PFSK-1 (cell line): ENCODE results near the gene FAM124B.

Experiments
- FOXP2 ChIP-seq: optimal IDR thresholded peaks from 2 replicates; pipeline ENCODE3; 2011; ENCODE audit warnings: borderline replicate concordance, control low read depth, inconsistent platforms; ENCODE audit not compliant: insufficient read depth; ENCODE audit errors: extremely low read length, extremely low read depth
- POLR2AphosphoS5 ChIP-seq: IDR thresholded peaks from 2 replicates; pipeline ENCODE4 v1.6.1; 2012; ENCODE audit warnings: low read depth, mild to moderate bottlenecking, control low read depth, low read length, moderate library complexity
- REST ChIP-seq, 2 experiments: IDR thresholded peaks; 2 replicates each; pipeline versions ENCODE4 v1.6.1 to v1.8.0; 2011 to 2012; ENCODE audit warnings: low read depth in 2 of 2, low read length in 2 of 2, control low read depth in 1 of 2, inconsistent platforms in 1 of 2, mild to moderate bottlenecking in 1 of 2, moderate library complexity in 1 of 2; ENCODE audit not compliant: insufficient read depth in 1 of 2
- SIN3A ChIP-seq: IDR thresholded peaks from 2 replicates; pipeline ENCODE4 v1.6.1; 2012; ENCODE audit warnings: mild to moderate bottlenecking, low read length, moderate library complexity, borderline replicate concordance; ENCODE audit not compliant: insufficient read depth
- TAF1 ChIP-seq: IDR thresholded peaks from 2 replicates; pipeline ENCODE4 v1.6.1; 2012; ENCODE audit warnings: low read length, control low read depth, borderline replicate concordance; ENCODE audit not compliant: insufficient read depth

FAM124B gene

GRCh38 chr2:224404796-224405195 is 2.9 kb upstream of the FAM124B start:
- TF ChIP-seq POLR2AphosphoS5 (no peak), TAF1 (no peak), SIN3A (no peak), FOXP2 (no peak), REST (IDR thresholded peaks at IDR 0.05; ENCODE audit: insufficient read depth in 1 of 2, low read depth in 2 of 2, low read length in 2 of 2) (no peak)

GRCh38 chr2:224403657-224404056 is 1.8 kb upstream of the FAM124B start:
- TF ChIP-seq SIN3A (no peak), FOXP2 (no peak), POLR2AphosphoS5 (no peak), REST (IDR thresholded peaks at IDR 0.05; ENCODE audit: insufficient read depth in 1 of 2, low read depth in 2 of 2, low read length in 2 of 2) (no peak), TAF1 (no peak)

- TF ChIP-seq POLR2AphosphoS5 = no peak
- TF ChIP-seq REST (IDR thresholded peaks at IDR 0.05; ENCODE audit: insufficient read depth in 1 of 2, low read depth in 2 of 2, low read length in 2 of 2) = no peak
- no peak for TF ChIP-seq FOXP2
- TF ChIP-seq TAF1 = no peak
- TF ChIP-seq SIN3A = no peak
Observed at GRCh38 chr2:224400886-224401632, 848 bp downstream of the FAM124B start.

GRCh38 chr2:224400174-224400810 is 1.6 kb downstream of the FAM124B start:
- TF ChIP-seq REST (IDR thresholded peaks at IDR 0.05; ENCODE audit: insufficient read depth in 1 of 2, low read depth in 2 of 2, low read length in 2 of 2) = no peak
- TF ChIP-seq TAF1 = no peak
- TF ChIP-seq SIN3A = no peak
- TF ChIP-seq POLR2AphosphoS5 = no peak
- no peak for TF ChIP-seq FOXP2

- no peak for TF ChIP-seq POLR2AphosphoS5
- no peak for TF ChIP-seq TAF1
- TF ChIP-seq REST (IDR thresholded peaks at IDR 0.05; ENCODE audit: insufficient read depth in 1 of 2, low read depth in 2 of 2, low read length in 2 of 2) = no peak
- no peak for TF ChIP-seq FOXP2
- no peak for TF ChIP-seq SIN3A
Observed at GRCh38 chr2:224398289-224398688, 3.6 kb downstream of the FAM124B start.
